Right hindlimb (tissue), 1 donor: ENCODE data around the gene C5orf15.

Source experiments
- DNase-seq: peaks from one replicate; pipeline ENCODE4 v3.0.0-alpha.2; 2018

C5orf15 gene

GRCh38 chr5:133918731-133919130 lies 49.7 kb downstream of the C5orf15 start:
- DNase-seq, result no peak

GRCh38 chr5:133918316-133918715 lies 50.1 kb downstream of the C5orf15 start:
- DNase-seq, result no peak

GRCh38 chr5:133917785-133918184 lies 50.6 kb downstream of the C5orf15 start:
- DNase-seq, result no peak

GRCh38 chr5:133916914-133917313 lies 51.5 kb downstream of the C5orf15 start:
- DNase-seq, result no peak

- DNase-seq, result no peak
Measured at GRCh38 chr5:133916479-133916878, 51.9 kb downstream of the C5orf15 start.

GRCh38 chr5:133914434-133914833 lies 54.0 kb downstream of the C5orf15 start:
- DNase-seq, result no peak

- no peak for DNase-seq
Measured at GRCh38 chr5:133913413-133914155, 54.8 kb downstream of the C5orf15 start.

GRCh38 chr5:133912951-133913350 lies 55.5 kb downstream of the C5orf15 start:
- no peak for DNase-seq

GRCh38 chr5:133910571-133910970 lies 57.9 kb downstream of the C5orf15 start:
- no peak for DNase-seq

GRCh38 chr5:133909603-133910002 lies 58.8 kb downstream of the C5orf15 start:
- DNase-seq, result no peak

- DNase-seq, result no peak
Measured at GRCh38 chr5:133907075-133907474, 61.4 kb downstream of the C5orf15 start.

- DNase-seq, result no peak
Measured at GRCh38 chr5:133906303-133906702, 62.1 kb downstream of the C5orf15 start.
